ENCODE measurements around the gene LRMDA. TPM values are rescaled to one million over a fixed set of nuclear protein-coding genes. Genes with fewer than 3 reads are reported as not detected.

Gene LRMDA
- total RNA-seq, 1 donor: 32.6 TPM

DNA sequence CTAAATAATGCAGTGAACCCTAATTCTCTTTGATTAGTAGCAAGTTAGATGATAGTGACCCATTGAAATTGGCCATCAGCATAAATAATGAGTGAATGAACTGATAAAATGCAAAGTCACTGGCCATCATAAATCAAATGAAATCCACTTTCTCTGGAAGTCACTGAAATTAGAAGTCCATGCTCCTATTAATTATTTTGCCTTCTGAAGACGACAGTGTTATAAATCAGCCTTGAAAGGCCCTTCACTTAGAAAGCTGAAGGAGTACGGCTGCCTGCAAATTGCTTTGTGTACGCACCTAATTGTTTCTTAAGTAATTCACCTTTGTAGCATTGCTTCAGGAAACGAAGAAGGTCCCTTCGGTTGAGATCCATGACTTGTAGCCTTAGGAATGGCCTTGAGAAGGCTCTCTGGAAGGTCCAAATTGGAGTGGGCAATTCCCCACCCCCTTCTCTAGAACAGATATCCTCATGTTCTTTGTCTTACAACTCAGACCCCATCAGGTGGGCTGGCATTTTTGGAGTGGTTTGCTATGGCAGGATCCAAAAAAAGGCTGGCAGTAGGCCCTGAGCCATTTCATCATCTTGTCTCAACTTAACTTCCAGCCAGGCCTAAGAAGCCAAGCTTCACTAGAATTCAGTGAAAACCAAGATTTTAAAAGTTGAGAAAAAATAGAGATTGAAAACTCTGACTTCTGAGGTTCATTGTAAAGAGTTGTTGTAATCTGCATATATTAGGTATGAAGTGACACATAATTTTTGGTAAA is 420.3 kb downstream of the LRMDA start:
- DNase-seq (ENCODE audit: low read depth in 2 of 3, low spot score in 2 of 3): no peak

- DNase-seq (ENCODE audit: low read depth in 2 of 3, low spot score in 2 of 3): no peak
Observed at GRCh38 chr10:75852851-75853484, 421.5 kb downstream of the LRMDA start.

GRCh38 chr10:75857269-75857846 is 425.9 kb downstream of the LRMDA start:
- DNase-seq (ENCODE audit: low read depth in 2 of 3, low spot score in 2 of 3): no peak

DNA sequence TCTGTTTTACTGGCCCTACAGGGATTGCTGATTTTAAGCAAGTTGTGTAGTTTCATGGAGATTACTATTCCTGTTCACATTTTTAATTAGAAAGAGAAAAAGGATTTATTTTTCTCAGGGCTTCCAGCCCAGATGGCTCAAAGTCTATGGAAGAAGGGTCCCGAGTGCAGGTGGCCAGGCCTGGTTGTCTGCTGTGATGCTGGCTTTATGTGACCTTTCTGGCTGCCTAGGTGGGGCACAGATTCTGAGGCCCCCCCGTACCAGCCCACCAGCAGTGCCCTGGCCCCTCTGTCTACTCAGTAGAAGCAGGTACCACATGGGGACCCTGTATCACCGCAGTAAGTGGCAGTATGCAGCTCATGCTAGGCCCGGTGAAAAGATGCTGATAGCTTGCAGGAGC is 426.5 kb downstream of the LRMDA start:
- no peak for DNase-seq (ENCODE audit: low read depth in 2 of 3, low spot score in 2 of 3)

- DNase-seq (ENCODE audit: low read depth in 2 of 3, low spot score in 2 of 3): no peak
Observed at GRCh38 chr10:75858339-75858738, 426.9 kb downstream of the LRMDA start.

DNA sequence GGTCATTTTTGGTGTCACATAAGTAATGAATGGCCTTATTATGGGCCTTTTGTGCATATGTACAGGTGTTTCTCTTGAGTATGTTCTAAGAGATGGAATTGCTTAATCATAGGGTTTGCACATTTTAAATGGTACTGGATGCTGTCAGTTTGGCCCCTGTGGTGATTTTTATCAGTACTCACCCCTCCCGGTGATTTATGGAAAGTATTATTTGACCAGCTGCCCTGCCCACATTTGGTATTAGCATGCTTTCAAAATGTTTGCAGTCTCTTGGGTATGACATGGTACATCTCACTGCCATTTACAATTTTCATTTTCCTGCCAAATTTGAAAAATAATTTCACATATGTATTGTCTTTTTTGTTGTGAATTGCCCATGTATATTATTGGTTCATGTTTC is 427.7 kb downstream of the LRMDA start:
- DNase-seq (ENCODE audit: low read depth in 2 of 3, low spot score in 2 of 3): no peak

DNA sequence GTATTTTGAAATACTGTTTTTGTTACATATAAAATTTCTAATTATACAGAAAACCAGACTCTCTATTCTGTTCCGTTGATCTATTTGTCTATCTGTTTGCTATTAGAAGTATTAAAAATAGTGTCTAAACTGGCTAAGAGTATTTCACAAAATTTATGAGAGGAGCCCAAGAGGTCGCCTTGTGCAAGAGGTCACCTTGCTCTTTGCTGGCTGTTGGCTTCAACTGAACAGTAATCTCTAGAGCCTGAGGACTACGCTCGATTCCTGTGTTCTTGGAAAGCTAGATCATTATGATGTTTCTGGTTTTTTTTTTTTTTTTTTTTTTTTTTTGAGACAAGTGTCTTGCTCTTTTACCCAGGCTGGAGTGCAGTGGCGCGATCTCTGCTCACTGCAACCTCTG is 428.6 kb downstream of the LRMDA start:
- no peak for DNase-seq (ENCODE audit: low read depth in 2 of 3, low spot score in 2 of 3)

GRCh38 chr10:75861582-75861981 is 430.2 kb downstream of the LRMDA start:
- no peak for DNase-seq (ENCODE audit: low read depth in 2 of 3, low spot score in 2 of 3)

- DNase-seq (ENCODE audit: low read depth in 2 of 3, low spot score in 2 of 3): no peak
Observed at GRCh38 chr10:75862935-75863334, 431.5 kb downstream of the LRMDA start.

GRCh38 chr10:75864717-75865116 is 433.3 kb downstream of the LRMDA start:
- DNase-seq (ENCODE audit: low read depth in 2 of 3, low spot score in 2 of 3): no peak

DNA sequence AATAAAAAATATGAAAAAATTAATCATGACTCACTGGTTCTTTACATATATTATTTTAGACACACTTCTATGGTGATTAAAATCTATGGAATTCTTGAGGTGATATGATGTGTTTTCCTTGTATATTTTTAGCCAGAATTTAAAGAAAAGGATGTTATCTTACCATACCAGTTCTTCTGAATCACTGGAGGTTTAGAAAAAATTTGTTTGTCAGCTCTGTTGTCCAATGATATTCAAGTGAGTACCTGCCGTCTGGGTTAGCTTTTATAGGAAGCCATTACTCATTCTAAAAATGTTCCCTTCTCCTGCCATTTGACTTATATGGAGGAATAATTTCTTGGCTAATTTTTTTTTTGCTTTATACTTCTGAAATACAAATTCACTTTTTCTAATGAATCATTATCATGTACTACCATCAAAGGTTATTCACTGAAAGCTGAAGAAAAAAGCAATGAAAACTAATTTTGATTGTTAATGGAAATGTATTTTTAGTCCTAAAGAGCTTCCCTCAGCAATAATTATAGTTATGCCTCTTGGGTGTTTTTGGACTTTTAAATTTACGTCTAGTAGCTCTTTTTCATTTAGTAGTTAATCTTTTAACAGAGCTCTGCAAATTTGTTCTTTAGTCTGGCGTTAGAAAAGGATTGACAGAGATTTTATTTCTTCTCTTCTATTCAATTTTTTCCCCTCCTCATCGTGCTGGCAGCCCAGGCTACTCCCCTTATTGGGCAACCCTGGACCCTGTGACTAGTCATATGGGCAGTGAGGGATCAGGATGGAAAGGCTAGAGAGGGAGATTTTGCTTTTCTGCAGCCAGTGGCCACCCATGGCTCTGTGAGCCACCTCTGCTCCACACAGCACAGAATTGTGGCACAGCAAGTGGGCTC is 434.2 kb downstream of the LRMDA start:
- no peak for DNase-seq (ENCODE audit: low read depth in 2 of 3, low spot score in 2 of 3)

- DNase-seq (ENCODE audit: low read depth in 2 of 3, low spot score in 2 of 3): no peak
Observed at GRCh38 chr10:75866300-75866625, 434.8 kb downstream of the LRMDA start.

DNA sequence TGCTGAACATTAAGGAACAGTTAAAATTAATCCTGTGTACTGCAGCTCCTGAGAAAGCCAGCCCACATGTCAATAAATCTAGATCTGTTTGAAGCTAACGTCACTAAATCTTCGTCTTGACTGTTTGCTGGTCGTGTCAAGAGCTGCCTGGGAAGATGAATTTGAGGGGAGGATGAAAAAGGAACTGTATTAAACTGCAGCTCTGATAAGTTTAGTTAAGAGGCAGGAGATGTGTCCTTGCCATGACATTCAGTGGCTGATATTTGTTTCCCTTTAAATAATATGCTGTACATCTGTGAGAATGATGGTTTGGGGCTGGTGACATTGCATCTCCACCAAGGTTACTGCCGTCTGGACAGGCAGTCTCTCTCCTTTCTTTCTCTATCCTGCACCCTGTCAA is 435.3 kb downstream of the LRMDA start:
- DNase-seq (ENCODE audit: low read depth in 2 of 3, low spot score in 2 of 3): no peak

DNA sequence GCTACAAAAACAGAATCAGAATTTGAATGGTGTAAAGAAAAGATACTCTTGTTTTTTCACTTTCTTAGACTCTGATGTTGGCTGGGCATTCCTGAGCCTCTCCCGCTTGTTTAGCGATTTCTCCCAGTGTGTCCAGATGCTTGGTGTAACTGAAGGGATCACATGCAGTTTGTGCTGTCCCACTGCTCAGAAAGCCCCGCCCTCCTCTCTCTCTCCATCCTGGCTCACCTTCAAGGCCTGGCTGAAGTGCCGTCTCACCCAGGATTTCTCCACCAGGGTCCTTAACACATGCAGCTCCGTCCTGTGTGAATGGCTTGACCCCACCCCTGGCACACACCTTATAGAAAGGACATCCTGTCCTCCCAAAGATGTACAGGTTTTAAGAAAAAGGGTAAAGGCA is 437.1 kb downstream of the LRMDA start:
- DNase-seq (ENCODE audit: low read depth in 2 of 3, low spot score in 2 of 3): no peak

GRCh38 chr10:75870039-75870645 is 438.7 kb downstream of the LRMDA start:
- no peak for DNase-seq (ENCODE audit: low read depth in 2 of 3, low spot score in 2 of 3)

DNA sequence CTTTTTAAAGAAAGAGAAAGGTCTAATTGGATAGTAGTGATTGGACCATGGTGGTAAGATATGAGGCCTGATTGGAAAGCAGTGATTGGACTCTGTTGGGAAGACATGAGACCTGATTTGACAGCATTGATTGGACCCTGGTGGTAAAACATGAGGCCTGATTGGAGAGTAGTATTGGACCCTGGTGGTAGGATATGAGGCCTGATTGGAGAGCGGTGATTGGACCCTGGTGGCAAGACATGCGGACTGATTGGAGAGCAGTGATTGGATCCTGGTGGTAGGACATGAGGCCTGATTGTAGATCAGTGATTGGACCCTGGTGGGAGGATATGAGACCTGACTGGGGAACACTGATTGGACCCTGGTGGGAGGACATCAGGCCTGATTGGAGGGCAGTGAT is 444.3 kb downstream of the LRMDA start:
- no peak for DNase-seq (ENCODE audit: low read depth in 2 of 3, low spot score in 2 of 3)

DNA sequence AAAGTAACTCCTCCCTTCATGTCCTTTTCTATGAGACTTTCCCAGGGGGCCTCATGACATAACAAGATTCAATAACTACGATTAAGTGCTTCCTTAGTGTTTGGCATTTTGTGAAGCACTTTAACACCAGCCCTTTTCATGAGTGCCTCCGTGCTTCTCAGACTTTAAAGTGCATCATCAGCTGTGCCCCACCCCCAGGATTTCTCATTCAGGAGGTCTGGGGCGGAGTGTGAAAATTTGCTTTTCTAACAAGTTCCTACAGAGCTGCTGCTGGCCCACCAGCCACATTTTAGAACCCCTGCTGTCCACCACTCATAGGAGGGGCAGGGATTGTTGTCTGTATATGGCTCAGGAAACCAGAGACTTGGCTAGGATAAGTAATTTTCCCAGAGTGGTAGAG is 445.3 kb downstream of the LRMDA start:
- no peak for DNase-seq (ENCODE audit: low read depth in 2 of 3, low spot score in 2 of 3)

- no peak for DNase-seq (ENCODE audit: low read depth in 2 of 3, low spot score in 2 of 3)
Observed at GRCh38 chr10:75877877-75878276, 446.5 kb downstream of the LRMDA start.

DNA sequence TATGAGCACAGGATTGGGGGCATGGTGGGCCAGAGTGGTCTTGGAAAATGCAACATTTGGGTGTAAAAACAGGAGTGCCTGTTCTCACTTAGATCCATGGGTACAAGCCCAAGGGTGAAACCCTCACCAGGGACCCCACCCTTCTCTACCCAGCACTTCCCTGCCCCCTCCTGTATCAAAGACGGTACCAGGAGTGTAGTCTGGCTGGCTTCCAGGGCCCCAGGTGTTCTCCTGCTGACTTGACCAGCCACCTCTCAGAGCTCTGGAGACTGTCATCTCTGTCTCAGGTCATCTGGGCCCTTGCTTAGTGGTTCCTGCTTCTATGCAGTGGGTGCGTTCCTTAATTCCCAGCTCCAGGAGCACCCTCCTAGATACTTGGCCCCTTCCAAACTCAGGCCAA is 447.2 kb downstream of the LRMDA start:
- DNase-seq (ENCODE audit: low read depth in 2 of 3, low spot score in 2 of 3): no peak

- DNase-seq (ENCODE audit: low read depth in 2 of 3, low spot score in 2 of 3): no peak
Observed at GRCh38 chr10:75880031-75880775, 448.8 kb downstream of the LRMDA start.
